Right lung (tissue), 5 donors: ENCODE data around the gene TSC2. TPM values are rescaled to one million over a fixed set of nuclear protein-coding genes. Genes with fewer than 3 reads are reported as not detected.

ENCODE experiments used
- polyA plus RNA-seq, 5 donors: library from polyadenylated mRNA; unstranded; fragments of 120-200 nt; gene quantifications; one replicate each; pipeline versions ENCODE4 v1.2.1 to v1.2.3, GENCODE V29; 2013; ENCODE audit warnings: inconsistent platforms in 1 of 5, low replicate concordance in 1 of 5; ENCODE audit not compliant: insufficient read length in 5 of 5, insufficient read depth in 1 of 5

TSC2 gene
- polyA plus RNA-seq, 5 donors, result 100 to 149 (median 120) TPM

Other genes starting within 250 kb of the TSC2 start
- 10 to 100 TPM; 20.1 to 32.2 (median 26.6) TPM for gene HAGH, start 221.2 kb upstream of the TSC2 start, polyA plus RNA-seq
- 10 to 100 TPM; 16.2 to 25.2 (median 16.9) TPM for gene FAHD1, start 220.8 kb upstream of the TSC2 start, polyA plus RNA-seq
- under 1 TPM; 0.23 to 0.86 (median 0.51) TPM for gene MEIOB, start 175.8 kb upstream of the TSC2 start, polyA plus RNA-seq
- gene HS3ST6, start 129.6 kb upstream of the TSC2 start, polyA plus RNA-seq, result under 1 TPM; 0.09 to 0.40 (median 0.18) TPM
- gene MSRB1, start 104.8 kb upstream of the TSC2 start, polyA plus RNA-seq, result 10 to 100 TPM; 11.8 to 22.8 (median 14.9) TPM
- 1 to 10 TPM in 1 of 5 donors, under 1 TPM in 4; 0.05 to 2.0 (median 0.18) TPM for gene RPL3L, start 93.3 kb upstream of the TSC2 start, polyA plus RNA-seq
- 100 to 1,000 TPM in 1 of 5 donors, 10 to 100 TPM in 4; 78.0 to 123 (median 87.7) TPM for gene NDUFB10, start 88.4 kb upstream of the TSC2 start, polyA plus RNA-seq
- 1,000 to 10,000 TPM; 2,201 to 2,837 (median 2,396) TPM for gene RPS2, start 83.2 kb upstream of the TSC2 start, polyA plus RNA-seq
- under 1 TPM in 1 of 5 donors, not detected in 4; 0.13 TPM for gene RNF151, start 81.1 kb upstream of the TSC2 start, polyA plus RNA-seq
- 10 to 100 TPM; 22.8 to 42.3 (median 28.9) TPM for gene TBL3, start 75.9 kb upstream of the TSC2 start, polyA plus RNA-seq
- gene NOXO1, start 66.5 kb upstream of the TSC2 start, polyA plus RNA-seq, result under 1 TPM in 4 of 5 donors, not detected in 1; 0.18 to 0.57 (median 0.39) TPM
- gene GFER, start 63.8 kb upstream of the TSC2 start, polyA plus RNA-seq, result 10 to 100 TPM; 17.0 to 28.1 (median 21.1) TPM
- under 1 TPM; 0.46 to 0.80 (median 0.65) TPM for gene SYNGR3, start 58.0 kb upstream of the TSC2 start, polyA plus RNA-seq
- gene ZNF598, start 38.2 kb upstream of the TSC2 start, polyA plus RNA-seq, result 10 to 100 TPM; 11.9 to 32.1 (median 19.9) TPM
- 1 to 10 TPM; 1.1 to 7.9 (median 2.3) TPM for gene NPW, start 28.2 kb upstream of the TSC2 start, polyA plus RNA-seq
- 100 to 1,000 TPM in 2 of 5 donors, 10 to 100 TPM in 3; 63.1 to 196 (median 91.8) TPM for gene NHERF2, start 21.1 kb upstream of the TSC2 start, polyA plus RNA-seq
- 10 to 100 TPM; 21.0 to 41.2 (median 26.9) TPM for gene NTHL1, start 151 bp upstream of the TSC2 start, polyA plus RNA-seq
- 100 to 1,000 TPM in 3 of 5 donors, 10 to 100 TPM in 2; 66.7 to 168 (median 123) TPM for gene PKD1, start 87.9 kb downstream of the TSC2 start, polyA plus RNA-seq
- 1 to 10 TPM; 1.0 to 1.8 (median 1.5) TPM for gene RAB26, start 100.6 kb downstream of the TSC2 start, polyA plus RNA-seq
- 10 to 100 TPM; 41.0 to 62.8 (median 45.7) TPM for gene TRAF7, start 107.8 kb downstream of the TSC2 start, polyA plus RNA-seq
- under 1 TPM; 0.16 to 0.85 (median 0.50) TPM for gene CASKIN1, start 148.6 kb downstream of the TSC2 start, polyA plus RNA-seq
- gene MLST8, start 157.5 kb downstream of the TSC2 start, polyA plus RNA-seq, result 10 to 100 TPM; 32.3 to 48.6 (median 33.9) TPM
- gene BRICD5, start 162.9 kb downstream of the TSC2 start, polyA plus RNA-seq, result 1 to 10 TPM; 2.6 to 9.0 (median 5.8) TPM
- gene PGP, start 166.9 kb downstream of the TSC2 start, polyA plus RNA-seq, result 10 to 100 TPM in 1 of 5 donors, 1 to 10 TPM in 4; 7.2 to 13.3 (median 9.1) TPM
- 10 to 100 TPM in 4 of 5 donors, 1 to 10 TPM in 1; 9.7 to 24.6 (median 15.3) TPM for gene E4F1, start 175.6 kb downstream of the TSC2 start, polyA plus RNA-seq
- gene DNASE1L2, start 188.5 kb downstream of the TSC2 start, polyA plus RNA-seq, result 1 to 10 TPM in 1 of 5 donors, under 1 TPM in 4; 0.60 to 1.2 (median 0.77) TPM
- 10 to 100 TPM; 37.2 to 76.1 (median 44.8) TPM for gene ECI1, start 203.6 kb downstream of the TSC2 start, polyA plus RNA-seq
- 100 to 1,000 TPM; 158 to 210 (median 178) TPM for gene RNPS1, start 220.1 kb downstream of the TSC2 start, polyA plus RNA-seq